Ishikawa (cell line): ENCODE results near the gene C12orf43.
A peak's percentile ranks its signal among the peaks of the same experiment; 100 is the strongest.

Experiments used
- CEBPB ChIP-seq: IDR thresholded peaks from 2 replicates; pipeline ENCODE4 v1.6.1; 2012
- CREB1 ChIP-seq: IDR thresholded peaks from 2 replicates; pipeline ENCODE4 v1.6.1; 2012; ENCODE audit warnings: low read depth
- EGR1 ChIP-seq: IDR thresholded peaks from 2 replicates; pipeline ENCODE4 v1.6.1; 2012
- EP300 ChIP-seq: IDR thresholded peaks from 2 replicates; pipeline ENCODE4 v1.6.1; 2012; ENCODE audit warnings: borderline replicate concordance
- FOXM1 ChIP-seq: IDR thresholded peaks from 2 replicates; pipeline ENCODE4 v1.6.1; 2012; ENCODE audit warnings: low read depth, borderline replicate concordance
- MAX ChIP-seq: IDR thresholded peaks from 2 replicates; pipeline ENCODE4 v1.6.1; 2012
- NFIC ChIP-seq: IDR thresholded peaks from 2 replicates; pipeline ENCODE4 v1.6.1; 2012
- RAD21 ChIP-seq: IDR thresholded peaks from 2 replicates; pipeline ENCODE4 v1.6.1; 2012; ENCODE audit warnings: low read depth
- REST ChIP-seq: IDR thresholded peaks from 2 replicates; pipeline ENCODE4 v1.6.1; 2012; ENCODE audit warnings: low read depth, mild to moderate bottlenecking
- TAF1 ChIP-seq: IDR thresholded peaks from 2 replicates; pipeline ENCODE4 v1.6.1; 2012; ENCODE audit warnings: low read depth, mild to moderate bottlenecking
- TCF12 ChIP-seq: IDR thresholded peaks from 2 replicates; pipeline ENCODE4 v1.6.1; 2012; ENCODE audit warnings: low read depth
- TEAD4 ChIP-seq: IDR thresholded peaks from 2 replicates; pipeline ENCODE4 v1.6.1; 2012
- YY1 ChIP-seq: IDR thresholded peaks from 2 replicates; pipeline ENCODE4 v1.6.1; 2012; ENCODE audit warnings: low read depth
- ZBTB7A ChIP-seq: IDR thresholded peaks from 2 replicates; pipeline ENCODE4 v1.6.1; 2012; ENCODE audit warnings: low read depth
- TF ChIP-seq, protein P1 (sequence below): IDR thresholded peaks from 2 replicates; pipeline ENCODE4 v1.6.1; 2012

The C12orf43 gene

GRCh38 chr12:121009741-121010140 is 6.5 kb downstream of the C12orf43 start:
- TF ChIP-seq MAX (no peak), EP300 (no peak), REST (no peak), TEAD4 (peak; percentile 72), CREB1 (no peak), ZBTB7A (no peak), RAD21 (peak; percentile 51; the same call in 1 of the 2 replicates), CEBPB (no peak), TAF1 (no peak), FOXM1 (no peak), TCF12 (no peak), YY1 (no peak), EGR1 (no peak), NFIC (no peak)
- TF ChIP-seq, protein P1, sequence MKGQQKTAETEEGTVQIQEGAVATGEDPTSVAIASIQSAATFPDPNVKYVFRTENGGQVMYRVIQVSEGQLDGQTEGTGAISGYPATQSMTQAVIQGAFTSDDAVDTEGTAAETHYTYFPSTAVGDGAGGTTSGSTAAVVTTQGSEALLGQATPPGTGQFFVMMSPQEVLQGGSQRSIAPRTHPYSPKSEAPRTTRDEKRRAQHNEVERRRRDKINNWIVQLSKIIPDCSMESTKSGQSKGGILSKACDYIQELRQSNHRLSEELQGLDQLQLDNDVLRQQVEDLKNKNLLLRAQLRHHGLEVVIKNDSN: no peak

DNA sequence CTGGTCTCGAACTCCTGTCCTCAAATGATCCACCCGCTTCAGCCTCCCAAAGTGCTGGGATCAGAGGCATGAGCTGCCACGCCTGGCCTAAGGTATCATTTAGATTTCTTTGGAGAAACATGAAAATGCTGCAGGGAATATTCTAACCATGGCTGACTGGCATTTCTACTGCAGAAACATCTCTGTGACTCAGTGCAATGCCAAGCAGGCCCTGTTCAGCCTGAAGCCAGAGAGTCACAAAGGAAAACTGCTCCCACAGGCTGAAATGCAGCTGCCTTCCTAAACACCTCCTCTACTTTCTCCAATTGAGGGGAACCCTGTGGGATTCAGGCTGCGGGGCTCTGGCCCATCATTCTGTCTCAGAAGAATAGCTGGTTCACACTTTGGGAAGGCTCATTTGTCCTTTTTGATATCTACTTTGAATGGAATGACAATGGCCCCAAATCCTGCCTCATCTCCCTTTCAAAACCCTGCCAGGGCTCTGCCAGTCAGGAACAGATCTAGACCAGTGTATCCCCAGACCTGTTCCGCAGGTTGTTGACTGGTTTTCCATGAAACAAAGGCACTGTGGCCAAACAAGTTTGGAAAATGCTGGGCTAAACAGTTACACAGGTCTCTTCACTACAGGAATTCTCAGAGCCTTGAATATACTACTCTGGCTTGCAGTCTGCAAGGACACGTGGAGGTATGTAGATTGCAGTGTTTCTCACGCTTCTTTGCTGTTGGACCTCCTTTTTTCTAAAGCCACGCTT is 7.8 kb downstream of the C12orf43 start:
- no peak for TF ChIP-seq EGR1

- TF ChIP-seq TEAD4 (no peak), REST (no peak), RAD21 (peak; percentile 52; the same call in 1 of the 2 replicates)
Observed at GRCh38 chr12:121005346-121005815, 10.9 kb downstream of the C12orf43 start.

GRCh38 chr12:121004253-121004815 is 12.0 kb downstream of the C12orf43 start:
- no peak for TF ChIP-seq MAX
- TF ChIP-seq, protein P1: no peak
- no peak for TF ChIP-seq ZBTB7A
- TF ChIP-seq YY1: no peak
- TF ChIP-seq CEBPB: no peak
- no peak for TF ChIP-seq TEAD4
- no peak for TF ChIP-seq FOXM1
- no peak for TF ChIP-seq TAF1
- TF ChIP-seq TCF12: no peak
- TF ChIP-seq RAD21: no peak
- TF ChIP-seq REST: no peak
- TF ChIP-seq NFIC: no peak
- no peak for TF ChIP-seq EP300
- no peak for TF ChIP-seq CREB1
- no peak for TF ChIP-seq EGR1
